Neural progenitor cell (in vitro differentiated cells): ENCODE measurements around the gene PATJ. TPM values are rescaled to one million over a fixed set of nuclear protein-coding genes. Genes with fewer than 3 reads are reported as not detected.
A peak's percentile ranks its signal among the peaks of the same experiment; 100 is the strongest.

Source experiments
- DNase-seq: peaks from one replicate; pipeline ENCODE4 v3.0.0-alpha.2; 2016; ENCODE audit warnings: low spot score
- H2AFZ ChIP-seq: fragments of 200-600 bp; sonication (generic); replicated peaks from 2 replicates; pipeline ENCODE4 v1.6.1; 2016; ENCODE audit warnings: antibody characterized with exemption
- H3F3A ChIP-seq: fragments of 200-600 bp; sonication (generic); 2 replicates; pipeline ENCODE4 v1.6.1; 2016; ENCODE audit warnings: antibody characterized with exemption, low read depth
- H3K27ac ChIP-seq: fragments of 200-600 bp; sonication (generic); 2 replicates; pipeline ENCODE4 v1.5.1; 2016; ENCODE audit warnings: mild to moderate bottlenecking
- H3K27me3 ChIP-seq: fragments of 200-600 bp; sonication (generic); 2 replicates; pipeline ENCODE4 v1.6.1; 2016; ENCODE audit warnings: mild to moderate bottlenecking, moderate library complexity
- H3K36me3 ChIP-seq: fragments of 200-600 bp; sonication (generic); 2 replicates; pipeline ENCODE4 v1.5.1; 2016
- H3K4me1 ChIP-seq: fragments of 200-600 bp; sonication (generic); 2 replicates; pipeline ENCODE4 v1.6.1; 2016; ENCODE audit warnings: mixed run types
- H3K4me2 ChIP-seq: fragments of 200-600 bp; sonication (generic); 2 replicates; pipeline ENCODE4 v1.6.1; 2016
- H3K4me3 ChIP-seq: fragments of 200-600 bp; sonication (generic); 2 replicates; pipeline ENCODE4 v1.5.1; 2016
- H3K79me2 ChIP-seq: fragments of 200-600 bp; sonication (generic); 2 replicates; pipeline ENCODE4 v1.6.1; 2016; ENCODE audit warnings: low read depth
- H3K9ac ChIP-seq: fragments of 200-600 bp; sonication (generic); 2 replicates; pipeline ENCODE4 v1.6.1; 2016
- H3K9me3 ChIP-seq: fragments of 200-600 bp; sonication (generic); 2 replicates; pipeline ENCODE4 v1.5.1; 2016; ENCODE audit warnings: low read depth
- H4K20me1 ChIP-seq: fragments of 200-600 bp; sonication (generic); 2 replicates; pipeline ENCODE4 v1.6.1; 2016; ENCODE audit warnings: low read depth
- H3K27ac Mint-ChIP-seq: 3 replicates; pipeline ENCODE4 v1.8.0; 2021; ENCODE audit warnings: mixed read lengths
- H3K27me3 Mint-ChIP-seq: 2 replicates; pipeline ENCODE4 v1.8.0; 2022; ENCODE audit warnings: low read depth, mild to moderate bottlenecking, inconsistent platforms, moderate library complexity, mixed read lengths; ENCODE audit not compliant: insufficient read depth
- H3K36me3 Mint-ChIP-seq: 3 replicates; pipeline ENCODE4 v1.8.0; 2021; ENCODE audit warnings: mixed read lengths
- H3K4me1 Mint-ChIP-seq: 3 replicates; pipeline ENCODE4 v1.8.0; 2021; ENCODE audit warnings: mixed read lengths
- H3K4me3 Mint-ChIP-seq: 3 replicates; pipeline ENCODE4 v1.8.0; 2021; ENCODE audit warnings: mild to moderate bottlenecking, moderate library complexity, mixed read lengths
- H3K9me3 Mint-ChIP-seq: 3 replicates; pipeline ENCODE4 v1.8.0; 2020; ENCODE audit warnings: mixed read lengths
- EZH2 ChIP-seq: fragments of 200-600 bp; sonication (generic); IDR thresholded peaks from 2 replicates; pipeline ENCODE4 v1.6.1; 2017; ENCODE audit warnings: antibody characterized with exemption, mild to moderate bottlenecking, moderate library complexity
- EZH2phosphoT487 ChIP-seq: fragments of 200-600 bp; sonication (generic); IDR thresholded peaks from 2 replicates; pipeline ENCODE4 v1.6.1; 2017; ENCODE audit warnings: antibody characterized with exemption
- total RNA-seq: library from RNA; depleted of rRNA; stranded (reverse); fragments of >200 nt; gene quantifications from 2 replicates; pipeline ENCODE4 v1.2.3, GENCODE V29; 2015; ENCODE audit warnings: low replicate concordance
- TF ChIP-seq, protein P1 (sequence below): fragments of 200-600 bp; sonication (generic); IDR thresholded peaks from 2 replicates; pipeline ENCODE4 v1.5.1; 2017; ENCODE audit warnings: antibody characterized with exemption, mild to moderate bottlenecking

PATJ gene
- total RNA-seq, 1 donor from 2014 or later = 24.8 TPM

DNA sequence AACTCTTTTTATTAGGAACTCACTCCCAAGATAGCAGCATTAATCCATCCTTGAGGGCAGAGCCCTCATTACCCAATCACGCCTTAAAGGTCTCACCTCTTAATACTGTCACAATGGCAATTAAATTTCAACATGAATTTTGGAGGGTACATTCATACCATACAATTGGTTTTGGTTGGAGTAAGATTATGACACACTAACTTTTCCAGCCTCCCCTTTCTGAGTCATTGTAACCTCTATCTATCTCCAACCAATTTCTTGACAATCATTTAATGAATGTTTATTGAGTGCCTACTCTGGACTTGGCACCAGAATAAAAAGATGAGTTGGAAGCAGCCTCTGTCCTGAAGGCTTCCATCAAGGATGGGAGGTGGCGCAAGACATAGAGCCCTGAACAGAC is 358.2 kb downstream of the PATJ start:
- Histone ChIP-seq H3K36me3 (no peaks in the 10 kb centered on the region), H3K9me3 (no peaks in the 10 kb centered on the region), H3K27me3 (no peaks in the 10 kb centered on the region), H3K4me2 (no peak overlapping the region), H3F3A (peaks cover 7% of the 10 kb centered on the region), H3K4me1 (peaks cover 13% of the 10 kb centered on the region), H4K20me1 (no peaks in the 10 kb centered on the region), H3K79me2 (no peaks in the 10 kb centered on the region), H3K4me3 (no peak overlapping the region), H3K27ac (no peak overlapping the region), H2AFZ (no peak overlapping the region), H3K9ac (no peak overlapping the region)
- Mint-ChIP-seq H3K4me3 (no peak overlapping the region), H3K9me3 (peaks cover 6% of the 10 kb centered on the region), H3K4me1 (peaks cover 6% of the 10 kb centered on the region), H3K36me3 (peaks cover 4% of the 10 kb centered on the region), H3K27me3 (no peaks in the 10 kb centered on the region), H3K27ac (no peak overlapping the region)
- no peak for TF ChIP-seq EZH2phosphoT487
- no peak for TF ChIP-seq EZH2
- TF ChIP-seq, protein P1, sequence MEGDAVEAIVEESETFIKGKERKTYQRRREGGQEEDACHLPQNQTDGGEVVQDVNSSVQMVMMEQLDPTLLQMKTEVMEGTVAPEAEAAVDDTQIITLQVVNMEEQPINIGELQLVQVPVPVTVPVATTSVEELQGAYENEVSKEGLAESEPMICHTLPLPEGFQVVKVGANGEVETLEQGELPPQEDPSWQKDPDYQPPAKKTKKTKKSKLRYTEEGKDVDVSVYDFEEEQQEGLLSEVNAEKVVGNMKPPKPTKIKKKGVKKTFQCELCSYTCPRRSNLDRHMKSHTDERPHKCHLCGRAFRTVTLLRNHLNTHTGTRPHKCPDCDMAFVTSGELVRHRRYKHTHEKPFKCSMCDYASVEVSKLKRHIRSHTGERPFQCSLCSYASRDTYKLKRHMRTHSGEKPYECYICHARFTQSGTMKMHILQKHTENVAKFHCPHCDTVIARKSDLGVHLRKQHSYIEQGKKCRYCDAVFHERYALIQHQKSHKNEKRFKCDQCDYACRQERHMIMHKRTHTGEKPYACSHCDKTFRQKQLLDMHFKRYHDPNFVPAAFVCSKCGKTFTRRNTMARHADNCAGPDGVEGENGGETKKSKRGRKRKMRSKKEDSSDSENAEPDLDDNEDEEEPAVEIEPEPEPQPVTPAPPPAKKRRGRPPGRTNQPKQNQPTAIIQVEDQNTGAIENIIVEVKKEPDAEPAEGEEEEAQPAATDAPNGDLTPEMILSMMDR = no peak
- DNase-seq = no peak

DNA sequence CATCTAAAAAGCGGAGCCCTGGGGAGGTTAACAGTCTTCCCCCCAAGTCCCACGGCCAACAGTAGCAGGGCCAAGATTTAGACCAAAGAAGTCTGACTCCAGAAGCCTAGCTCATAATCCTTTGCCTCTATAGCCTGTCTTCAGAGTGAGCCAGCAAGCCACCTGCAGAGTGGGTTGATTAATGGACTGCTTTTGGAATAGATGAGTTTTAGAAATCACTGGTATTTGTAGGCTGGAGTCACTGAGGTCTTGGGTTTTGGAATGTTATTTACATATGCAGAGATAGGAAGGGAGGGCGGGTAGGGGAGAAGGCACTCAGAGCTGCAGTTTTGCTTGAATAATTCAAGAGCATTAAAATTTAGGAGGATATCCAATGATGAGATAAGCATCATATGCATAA is 361.6 kb downstream of the PATJ start:
- peak; percentile 5 for DNase-seq
- Histone ChIP-seq H3K4me2 (no peak overlapping the region), H3K9me3 (no peaks in the 10 kb centered on the region), H3K36me3 (no peaks in the 10 kb centered on the region), H3K4me3 (no peak overlapping the region), H4K20me1 (no peaks in the 10 kb centered on the region), H2AFZ (no peak overlapping the region), H3K9ac (no peak overlapping the region), H3K4me1 (peaks cover 16% of the 10 kb centered on the region), H3K27ac (no peak overlapping the region), H3F3A (peaks cover 9% of the 10 kb centered on the region), H3K27me3 (no peaks in the 10 kb centered on the region), H3K79me2 (no peaks in the 10 kb centered on the region)
- Mint-ChIP-seq H3K27ac (no peak overlapping the region), H3K27me3 (no peaks in the 10 kb centered on the region), H3K4me3 (no peak overlapping the region), H3K9me3 (peaks cover 6% of the 10 kb centered on the region), H3K4me1 (peaks cover 6% of the 10 kb centered on the region), H3K36me3 (peaks cover 4% of the 10 kb centered on the region)
- no peak for TF ChIP-seq EZH2
- TF ChIP-seq, protein P1 = no peak
- TF ChIP-seq EZH2phosphoT487 = no peak

DNA sequence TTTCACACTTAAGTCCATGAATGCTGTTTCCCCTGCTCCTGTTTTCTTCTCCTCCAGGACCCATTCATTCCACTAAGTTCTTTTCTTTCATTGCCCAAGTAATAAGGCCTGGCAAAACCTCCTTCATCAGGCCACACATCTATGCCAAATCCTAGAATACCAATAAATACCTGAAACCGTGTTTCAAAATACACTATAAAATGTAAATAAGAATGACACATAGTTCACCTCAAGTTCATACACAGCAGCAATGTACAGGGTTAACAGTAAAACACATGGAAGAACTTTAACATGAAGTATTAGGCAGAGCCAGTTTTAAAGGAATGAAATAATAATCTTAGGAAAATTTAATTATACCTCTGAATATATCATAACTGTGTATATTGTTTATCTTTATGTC is 365.6 kb downstream of the PATJ start:
- Histone ChIP-seq H3K9ac (no peak overlapping the region), H3K79me2 (no peaks in the 10 kb centered on the region), H3K27ac (no peak overlapping the region), H3K4me1 (peaks cover 16% of the 10 kb centered on the region), H3K36me3 (no peaks in the 10 kb centered on the region), H3F3A (peaks cover 9% of the 10 kb centered on the region), H3K9me3 (no peaks in the 10 kb centered on the region), H3K4me3 (no peak overlapping the region), H3K4me2 (no peak overlapping the region), H2AFZ (no peak overlapping the region), H4K20me1 (no peaks in the 10 kb centered on the region), H3K27me3 (no peaks in the 10 kb centered on the region)
- TF ChIP-seq EZH2phosphoT487 = no peak
- TF ChIP-seq EZH2 = no peak
- TF ChIP-seq, protein P1 = no peak
- Mint-ChIP-seq H3K36me3 (no peaks in the 10 kb centered on the region), H3K4me3 (no peak overlapping the region), H3K27me3 (no peaks in the 10 kb centered on the region), H3K27ac (no peak overlapping the region), H3K4me1 (peaks cover 9% of the 10 kb centered on the region), H3K9me3 (no peaks in the 10 kb centered on the region)
- DNase-seq = no peak
